LNCaP clone FGC (cell line): Measurements from ENCODE around the gene CYP2E1.
"Not testable (repeated sequence)": the region's sequence is repeated elsewhere in the genome, so short reads cannot be mapped to it uniquely, and the experiment has no call there.

Experiments
- DNase-seq: peaks from one replicate; pipeline ENCODE4 v3.0.0-alpha.2; 2011; ENCODE audit warnings: low read depth
- H3K4me3 ChIP-seq: 2 replicates; pipeline ENCODE4 v1.5.1; 2011; ENCODE audit warnings: mild to moderate bottlenecking, low read depth, low read length, control low read depth
- CTCF ChIP-seq: IDR thresholded peaks from 2 replicates; pipeline ENCODE4 v1.5.1; 2012; ENCODE audit warnings: mild to moderate bottlenecking; ENCODE audit not compliant: control insufficient read depth, insufficient read depth; ENCODE audit errors: extremely low read depth

Gene CYP2E1

GRCh38 chr10:133567609-133568286 lies 40.6 kb downstream of the CYP2E1 start:
- no peak for DNase-seq
- no peak for TF ChIP-seq CTCF
- H3K4me3 ChIP-seq, result no peak overlapping the region

- DNase-seq, result no peak
- H3K4me3 ChIP-seq, result no peak overlapping the region
- TF ChIP-seq CTCF, result no peak
These were observed 41.1 kb downstream of the CYP2E1 start for GRCh38 chr10:133568287-133568614.

- H3K4me3 ChIP-seq, DNase-seq: not testable (repeated sequence)
These were observed 41.8 kb downstream of the CYP2E1 start for GRCh38 chr10:133568831-133569527.

GRCh38 chr10:133569801-133570200 lies 42.6 kb downstream of the CYP2E1 start:
- not testable (repeated sequence) for DNase-seq, H3K4me3 ChIP-seq

GRCh38 chr10:133572055-133572454 lies 44.9 kb downstream of the CYP2E1 start:
- not testable (repeated sequence) for DNase-seq, H3K4me3 ChIP-seq

- not testable (repeated sequence) for DNase-seq, H3K4me3 ChIP-seq
These were observed 46.3 kb downstream of the CYP2E1 start for GRCh38 chr10:133573460-133573859.

- not testable (repeated sequence) for H3K4me3 ChIP-seq, DNase-seq
These were observed 49.9 kb downstream of the CYP2E1 start for GRCh38 chr10:133577037-133577436.
